GM18909 (cell line): ENCODE measurements around the gene TSKS.

Experiments used
- ATAC-seq: cut with Tn5 transposase; IDR thresholded peaks from one replicate; pipeline ENCODE4 v1.9.1; 2021; ENCODE audit warnings: mild to moderate bottlenecking; ENCODE audit not compliant: unreplicated experiment, poor library complexity

TSKS gene

DNA sequence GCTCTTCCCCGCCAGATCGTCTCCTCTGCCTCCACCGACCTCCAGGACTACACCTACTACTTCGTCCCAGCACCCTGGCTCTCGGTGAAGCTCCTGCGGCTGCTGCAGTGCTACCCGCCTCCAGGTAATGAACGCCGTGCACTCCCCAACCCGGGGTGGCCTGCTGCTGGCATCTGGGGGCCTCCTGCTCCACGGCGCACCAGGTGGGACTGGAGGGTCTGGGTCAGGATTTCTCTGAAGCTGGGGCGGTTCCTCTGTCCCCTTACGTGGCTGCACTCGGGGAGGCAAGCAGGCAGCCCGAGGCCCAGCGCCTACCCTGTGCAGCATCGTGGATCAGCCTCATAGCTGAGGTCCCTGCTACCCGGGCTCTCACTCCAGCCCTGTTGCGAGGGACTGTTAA lies 32.5 kb upstream of the TSKS start:
- ATAC-seq, result no peak

GRCh38 chr19:49793561-49793840 lies 30.4 kb upstream of the TSKS start:
- ATAC-seq, result no peak

DNA sequence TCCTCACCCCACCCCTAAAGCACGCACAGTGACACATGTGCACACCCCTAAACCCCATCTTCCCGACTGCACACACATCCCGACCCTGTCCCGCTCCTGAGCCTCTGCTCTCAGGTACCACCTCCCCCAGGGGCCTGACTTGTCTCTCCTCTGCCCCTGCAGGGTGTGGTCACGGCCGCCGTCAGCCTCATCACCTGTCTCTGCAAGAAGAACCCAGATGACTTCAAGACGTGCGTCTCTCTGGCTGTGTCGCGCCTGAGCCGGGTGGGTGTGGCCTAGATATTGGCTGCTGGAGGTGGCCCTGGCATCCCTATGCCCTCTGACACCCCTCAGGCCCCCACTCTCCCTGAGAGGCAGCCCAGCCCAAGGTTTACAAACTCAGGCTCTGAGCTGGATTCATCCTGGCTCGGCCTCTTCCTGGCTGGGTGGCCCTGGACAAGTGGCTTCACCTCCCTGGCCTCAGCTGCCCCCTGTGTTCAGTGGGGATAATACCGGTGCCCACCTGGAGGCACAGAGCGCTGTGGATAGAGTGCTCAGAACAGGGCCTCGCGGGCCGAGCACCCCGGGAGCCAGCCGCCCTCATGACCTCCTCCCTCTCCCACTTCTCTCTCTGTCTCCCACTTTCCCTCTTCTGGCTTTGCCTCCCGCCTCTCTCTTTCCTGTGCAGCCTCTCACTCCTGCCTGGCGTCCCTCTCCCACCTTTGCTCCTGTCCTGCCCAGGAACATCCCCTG lies 29.9 kb upstream of the TSKS start:
- no peak for ATAC-seq

DNA sequence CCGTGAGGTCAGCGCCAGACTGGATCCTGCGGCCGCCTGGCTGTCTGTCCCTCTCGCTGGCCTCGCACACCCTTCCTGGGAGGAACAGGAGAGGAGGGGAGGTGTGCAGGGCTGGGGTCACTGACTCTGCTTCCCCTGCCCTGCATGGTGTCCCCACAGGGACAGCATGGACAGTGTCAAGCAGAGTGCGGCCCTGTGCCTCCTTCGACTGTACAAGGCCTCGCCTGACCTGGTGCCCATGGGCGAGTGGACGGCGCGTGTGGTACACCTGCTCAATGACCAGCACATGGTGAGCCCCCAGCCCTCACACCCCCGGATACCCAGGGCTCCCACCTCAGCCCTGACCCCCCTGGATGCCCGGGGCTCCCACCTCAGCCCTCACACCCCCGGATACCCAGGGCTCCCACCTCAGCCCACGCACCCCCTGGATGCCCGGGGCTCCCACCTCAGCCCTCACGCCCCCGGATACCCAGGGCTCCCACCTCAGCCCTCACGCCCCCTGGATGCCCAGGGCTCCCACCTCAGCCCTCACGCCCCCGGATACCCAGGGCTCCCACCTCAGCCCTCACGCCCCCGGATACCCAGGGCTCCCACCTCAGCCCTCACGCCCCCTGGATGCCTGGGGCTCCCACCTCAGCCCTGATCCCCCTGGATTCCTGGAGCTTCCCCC lies 28.8 kb upstream of the TSKS start:
- ATAC-seq, result no peak

GRCh38 chr19:49790866-49791265 lies 27.8 kb upstream of the TSKS start:
- ATAC-seq, result no peak

- no peak for ATAC-seq
These were observed 25.8 kb upstream of the TSKS start for GRCh38 chr19:49788857-49789256.

- no peak for ATAC-seq
These were observed 24.6 kb upstream of the TSKS start for GRCh38 chr19:49787746-49788145.

DNA sequence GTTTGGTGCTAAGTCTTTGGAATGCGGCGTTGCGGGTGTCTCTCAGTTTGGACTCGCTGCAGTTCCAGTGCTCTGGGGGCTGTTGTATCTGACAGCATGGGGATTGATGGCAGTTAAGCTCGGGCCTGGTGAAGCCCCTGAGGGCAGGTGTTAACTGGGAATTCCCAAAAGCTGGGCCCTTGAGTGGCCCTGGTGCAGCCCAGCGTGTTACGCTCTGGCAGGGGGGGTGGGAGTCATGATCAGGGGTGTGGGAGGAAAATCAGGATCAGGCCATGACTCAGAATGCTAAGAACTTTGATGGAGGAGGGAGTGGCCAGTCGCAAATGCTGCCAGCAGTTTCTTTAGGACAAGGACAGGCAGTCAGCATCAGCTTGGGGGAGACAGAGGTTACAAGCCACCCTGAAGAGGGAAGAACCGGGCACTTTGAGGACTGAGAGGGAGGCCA lies 23.3 kb upstream of the TSKS start:
- ATAC-seq, result no peak

GRCh38 chr19:49782515-49782914 lies 19.4 kb upstream of the TSKS start:
- ATAC-seq, result no peak

- no peak for ATAC-seq
These were observed 18.3 kb upstream of the TSKS start for GRCh38 chr19:49781394-49781793.

GRCh38 chr19:49780861-49781260 lies 17.8 kb upstream of the TSKS start:
- ATAC-seq, result no peak

GRCh38 chr19:49779731-49780555 lies 16.8 kb upstream of the TSKS start:
- ATAC-seq, result no peak

DNA sequence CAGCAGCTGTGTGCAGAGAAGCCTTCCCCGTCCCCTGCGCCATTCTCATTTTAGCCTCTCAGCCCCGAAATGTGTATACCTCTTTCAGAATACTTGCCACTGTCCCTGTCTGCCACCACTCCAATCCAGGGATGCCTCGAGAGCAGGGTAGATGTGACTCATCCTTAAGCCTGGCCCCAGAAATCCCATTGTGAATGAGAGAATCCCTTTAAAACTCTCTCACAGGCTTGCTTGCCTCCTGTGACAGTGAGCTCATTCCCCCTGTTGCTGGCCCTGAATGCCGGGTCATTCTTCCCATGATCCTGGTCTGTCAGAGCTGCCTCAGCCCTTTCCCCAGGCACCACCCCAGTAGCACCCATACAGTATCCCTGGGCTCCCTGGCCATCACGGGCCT lies 13.3 kb upstream of the TSKS start:
- no peak for ATAC-seq

DNA sequence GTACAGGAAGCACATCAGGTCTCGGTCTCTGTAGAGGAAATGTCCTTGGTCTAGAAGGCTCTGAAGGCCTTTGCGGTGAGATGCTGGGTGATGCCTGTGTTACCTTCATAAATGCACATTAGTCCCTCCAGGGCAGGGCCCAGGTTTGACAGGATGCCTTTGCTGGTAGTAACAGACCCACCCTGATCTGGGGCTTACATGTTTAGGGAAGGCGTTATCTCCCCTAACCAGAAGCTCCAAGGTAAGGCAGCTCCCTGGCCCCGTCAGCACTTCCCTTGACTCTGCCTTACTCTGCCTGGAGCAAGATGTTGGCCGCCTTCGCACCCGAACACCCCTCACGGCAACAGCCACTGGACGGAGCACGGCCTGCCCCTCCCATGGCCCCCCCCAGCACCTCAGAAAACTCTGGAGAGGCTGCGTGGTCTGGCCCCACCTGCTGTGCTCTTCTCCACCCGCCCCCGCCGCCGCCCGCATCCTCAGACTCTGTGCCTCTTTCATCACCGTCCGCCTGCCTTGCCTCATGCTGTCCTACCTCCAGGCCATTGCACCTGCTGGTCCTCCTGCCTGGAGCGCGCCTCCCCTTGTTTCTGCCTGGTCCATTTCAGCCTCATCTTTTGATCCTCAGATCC lies 12.8 kb upstream of the TSKS start:
- no peak for ATAC-seq

GRCh38 chr19:49774969-49775368 lies 11.9 kb upstream of the TSKS start:
- ATAC-seq, result no peak

DNA sequence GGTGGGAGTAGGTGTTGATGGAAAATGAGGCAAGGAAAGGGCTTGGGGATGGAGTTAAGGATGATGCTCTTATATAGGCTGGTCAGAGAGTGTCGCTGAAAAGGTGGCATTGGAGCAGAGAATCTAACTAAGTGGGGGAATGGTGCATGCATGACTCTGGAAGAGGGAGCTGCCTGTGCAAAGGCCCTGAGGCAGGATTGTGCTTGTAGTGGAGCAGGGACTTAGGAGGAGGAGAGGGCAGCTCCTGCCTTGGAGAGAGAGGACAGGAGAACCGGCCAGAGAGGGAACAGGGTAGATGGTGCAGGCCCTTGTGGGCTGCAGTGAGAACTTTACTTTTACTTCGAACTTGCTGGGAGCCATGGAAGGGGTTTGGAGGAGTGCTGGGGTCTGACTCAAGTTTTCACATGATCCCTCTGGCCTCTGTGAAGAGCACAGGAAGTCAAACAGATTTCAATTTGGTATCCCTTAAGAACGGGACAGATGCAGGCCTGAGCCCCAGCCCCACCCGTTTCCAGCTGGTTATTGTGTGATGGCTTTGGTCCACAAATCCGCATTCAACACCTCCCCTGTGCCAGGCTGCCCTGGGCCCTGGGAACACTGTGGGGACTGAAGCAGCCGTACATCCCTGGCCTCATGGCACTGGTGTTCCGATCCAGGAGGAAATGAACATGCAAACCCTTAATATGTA lies 10.7 kb upstream of the TSKS start:
- no peak for ATAC-seq

DNA sequence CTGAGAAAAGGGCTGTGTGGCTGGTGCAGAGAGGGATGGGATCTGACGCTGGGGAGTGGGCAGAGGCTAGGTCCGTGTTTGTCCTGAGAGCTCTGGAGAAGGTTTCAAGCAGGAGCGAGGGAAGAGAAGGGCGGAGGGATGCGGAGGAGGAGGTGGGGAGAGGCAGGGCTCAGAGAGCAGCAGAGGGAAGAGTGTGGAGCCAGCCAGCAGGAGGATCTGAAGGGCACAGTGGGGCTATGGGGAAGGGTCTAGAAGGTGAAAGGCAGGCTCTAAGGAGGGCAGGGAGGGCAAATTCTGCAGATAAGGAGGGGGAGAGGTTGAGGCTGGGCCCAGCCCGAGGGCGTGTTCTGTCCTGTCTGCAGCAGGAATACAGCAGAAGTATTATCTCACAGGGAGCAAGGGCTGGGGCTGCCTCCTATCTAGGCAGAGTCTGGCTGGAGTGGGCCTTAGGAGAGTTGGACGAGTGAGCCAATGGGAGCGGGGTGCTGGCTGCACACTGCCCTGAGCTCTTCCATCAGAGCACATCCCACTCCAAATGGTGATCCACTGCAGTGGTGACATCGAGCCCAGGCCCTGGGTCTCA lies 9.8 kb upstream of the TSKS start:
- no peak for ATAC-seq

DNA sequence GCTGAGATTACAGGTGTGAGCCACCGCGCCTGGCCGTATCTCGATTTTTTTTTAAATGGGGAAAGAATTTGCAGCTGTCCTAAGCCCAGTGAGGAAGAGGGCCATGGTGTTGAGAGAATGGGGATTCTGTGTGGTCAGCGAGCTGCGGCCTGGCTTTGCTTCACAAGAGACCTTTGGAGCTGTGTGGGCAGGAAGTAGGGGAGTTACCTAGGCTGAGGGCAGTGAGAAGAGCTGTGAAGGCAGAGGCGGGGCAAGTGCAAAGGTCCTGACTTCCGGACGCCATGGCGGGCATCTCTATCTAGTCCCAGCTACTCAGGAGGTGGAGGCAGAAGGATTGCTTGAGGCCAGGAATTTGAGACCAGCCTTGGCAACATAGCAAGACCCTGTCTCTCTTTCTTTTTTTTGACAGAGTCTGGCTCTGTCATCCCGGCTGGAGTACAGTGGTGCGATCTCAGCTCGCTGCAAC lies 8.6 kb upstream of the TSKS start:
- ATAC-seq, result no peak

GRCh38 chr19:49770529-49770928 lies 7.4 kb upstream of the TSKS start:
- ATAC-seq, result no peak

DNA sequence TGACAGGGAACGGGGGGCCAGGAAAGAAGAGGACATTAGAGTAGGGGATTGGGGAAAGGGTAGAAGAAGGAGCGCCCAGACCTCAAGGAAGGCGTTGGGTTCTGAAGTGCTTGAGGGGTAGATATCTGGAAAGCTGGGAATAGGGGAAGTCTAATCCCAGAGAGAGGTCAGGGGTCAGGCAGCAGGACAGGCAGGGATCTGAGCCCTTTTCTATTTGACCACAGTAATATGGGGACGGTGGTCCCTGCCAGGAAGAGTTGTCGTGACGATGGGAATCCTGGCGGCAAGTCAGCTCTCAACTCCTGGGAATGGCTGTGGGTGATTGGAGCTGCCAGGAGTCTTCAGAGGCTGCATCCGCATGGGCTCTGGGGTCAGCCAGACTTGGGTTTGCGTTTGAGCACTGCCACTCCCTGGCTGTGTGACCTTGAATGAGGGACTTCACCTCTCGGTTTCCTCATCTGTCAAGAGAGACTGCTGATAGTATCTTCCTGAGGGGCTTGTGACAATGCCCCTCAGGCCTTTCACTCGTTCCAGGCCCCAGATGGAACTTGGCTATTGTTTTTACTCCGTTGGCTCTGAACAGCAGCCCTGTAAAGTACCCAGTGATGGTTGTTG lies 5.0 kb upstream of the TSKS start:
- ATAC-seq, result no peak
